ENCODE data around the gene CBX4. TPM values are rescaled to one million over a fixed set of nuclear protein-coding genes. Genes with fewer than 3 reads are reported as not detected.

Gene CBX4
- total and polyA plus RNA-seq, 2 of the 13 experiments (the other 11 are each of a cell fraction or from before 2014, with no cell fraction given) = 25.8 to 50.8 TPM

DNA sequence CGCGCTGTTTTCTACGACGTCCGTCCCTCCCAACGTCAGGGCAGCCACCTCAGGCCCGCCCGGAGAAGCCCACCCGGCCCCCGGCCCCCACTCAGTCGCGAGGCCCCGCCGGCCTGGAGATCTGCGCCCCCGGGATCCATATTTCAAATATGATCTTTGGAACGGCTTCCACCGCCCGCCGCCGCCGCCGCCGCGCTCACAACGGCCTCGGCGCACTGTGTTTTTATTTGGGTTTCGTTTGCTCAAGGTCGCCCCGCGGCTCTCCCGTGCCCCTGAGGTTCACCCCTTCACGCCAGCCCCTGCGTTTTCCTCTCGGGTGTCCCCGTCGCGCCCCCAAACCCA lies 4.2 kb upstream of the CBX4 start (continued):
- TF ChIP-seq, protein P1, sequence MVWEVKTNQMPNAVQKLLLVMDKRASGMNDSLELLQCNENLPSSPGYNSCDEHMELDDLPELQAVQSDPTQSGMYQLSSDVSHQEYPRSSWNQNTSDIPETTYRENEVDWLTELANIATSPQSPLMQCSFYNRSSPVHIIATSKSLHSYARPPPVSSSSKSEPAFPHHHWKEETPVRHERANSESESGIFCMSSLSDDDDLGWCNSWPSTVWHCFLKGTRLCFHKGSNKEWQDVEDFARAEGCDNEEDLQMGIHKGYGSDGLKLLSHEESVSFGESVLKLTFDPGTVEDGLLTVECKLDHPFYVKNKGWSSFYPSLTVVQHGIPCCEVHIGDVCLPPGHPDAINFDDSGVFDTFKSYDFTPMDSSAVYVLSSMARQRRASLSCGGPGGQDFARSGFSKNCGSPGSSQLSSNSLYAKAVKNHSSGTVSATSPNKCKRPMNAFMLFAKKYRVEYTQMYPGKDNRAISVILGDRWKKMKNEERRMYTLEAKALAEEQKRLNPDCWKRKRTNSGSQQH (CRISPR knock-in tag; IDR thresholded peaks at IDR 0.05; ENCODE audit: low read depth) = no peak
- TF ChIP-seq, protein P2, sequence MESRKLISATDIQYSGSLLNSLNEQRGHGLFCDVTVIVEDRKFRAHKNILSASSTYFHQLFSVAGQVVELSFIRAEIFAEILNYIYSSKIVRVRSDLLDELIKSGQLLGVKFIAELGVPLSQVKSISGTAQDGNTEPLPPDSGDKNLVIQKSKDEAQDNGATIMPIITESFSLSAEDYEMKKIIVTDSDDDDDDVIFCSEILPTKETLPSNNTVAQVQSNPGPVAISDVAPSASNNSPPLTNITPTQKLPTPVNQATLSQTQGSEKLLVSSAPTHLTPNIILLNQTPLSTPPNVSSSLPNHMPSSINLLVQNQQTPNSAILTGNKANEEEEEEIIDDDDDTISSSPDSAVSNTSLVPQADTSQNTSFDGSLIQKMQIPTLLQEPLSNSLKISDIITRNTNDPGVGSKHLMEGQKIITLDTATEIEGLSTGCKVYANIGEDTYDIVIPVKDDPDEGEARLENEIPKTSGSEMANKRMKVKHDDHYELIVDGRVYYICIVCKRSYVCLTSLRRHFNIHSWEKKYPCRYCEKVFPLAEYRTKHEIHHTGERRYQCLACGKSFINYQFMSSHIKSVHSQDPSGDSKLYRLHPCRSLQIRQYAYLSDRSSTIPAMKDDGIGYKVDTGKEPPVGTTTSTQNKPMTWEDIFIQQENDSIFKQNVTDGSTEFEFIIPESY (CRISPR knock-in tag; IDR thresholded peaks at IDR 0.05) = peak; percentile 68
- TF ChIP-seq, protein P3, sequence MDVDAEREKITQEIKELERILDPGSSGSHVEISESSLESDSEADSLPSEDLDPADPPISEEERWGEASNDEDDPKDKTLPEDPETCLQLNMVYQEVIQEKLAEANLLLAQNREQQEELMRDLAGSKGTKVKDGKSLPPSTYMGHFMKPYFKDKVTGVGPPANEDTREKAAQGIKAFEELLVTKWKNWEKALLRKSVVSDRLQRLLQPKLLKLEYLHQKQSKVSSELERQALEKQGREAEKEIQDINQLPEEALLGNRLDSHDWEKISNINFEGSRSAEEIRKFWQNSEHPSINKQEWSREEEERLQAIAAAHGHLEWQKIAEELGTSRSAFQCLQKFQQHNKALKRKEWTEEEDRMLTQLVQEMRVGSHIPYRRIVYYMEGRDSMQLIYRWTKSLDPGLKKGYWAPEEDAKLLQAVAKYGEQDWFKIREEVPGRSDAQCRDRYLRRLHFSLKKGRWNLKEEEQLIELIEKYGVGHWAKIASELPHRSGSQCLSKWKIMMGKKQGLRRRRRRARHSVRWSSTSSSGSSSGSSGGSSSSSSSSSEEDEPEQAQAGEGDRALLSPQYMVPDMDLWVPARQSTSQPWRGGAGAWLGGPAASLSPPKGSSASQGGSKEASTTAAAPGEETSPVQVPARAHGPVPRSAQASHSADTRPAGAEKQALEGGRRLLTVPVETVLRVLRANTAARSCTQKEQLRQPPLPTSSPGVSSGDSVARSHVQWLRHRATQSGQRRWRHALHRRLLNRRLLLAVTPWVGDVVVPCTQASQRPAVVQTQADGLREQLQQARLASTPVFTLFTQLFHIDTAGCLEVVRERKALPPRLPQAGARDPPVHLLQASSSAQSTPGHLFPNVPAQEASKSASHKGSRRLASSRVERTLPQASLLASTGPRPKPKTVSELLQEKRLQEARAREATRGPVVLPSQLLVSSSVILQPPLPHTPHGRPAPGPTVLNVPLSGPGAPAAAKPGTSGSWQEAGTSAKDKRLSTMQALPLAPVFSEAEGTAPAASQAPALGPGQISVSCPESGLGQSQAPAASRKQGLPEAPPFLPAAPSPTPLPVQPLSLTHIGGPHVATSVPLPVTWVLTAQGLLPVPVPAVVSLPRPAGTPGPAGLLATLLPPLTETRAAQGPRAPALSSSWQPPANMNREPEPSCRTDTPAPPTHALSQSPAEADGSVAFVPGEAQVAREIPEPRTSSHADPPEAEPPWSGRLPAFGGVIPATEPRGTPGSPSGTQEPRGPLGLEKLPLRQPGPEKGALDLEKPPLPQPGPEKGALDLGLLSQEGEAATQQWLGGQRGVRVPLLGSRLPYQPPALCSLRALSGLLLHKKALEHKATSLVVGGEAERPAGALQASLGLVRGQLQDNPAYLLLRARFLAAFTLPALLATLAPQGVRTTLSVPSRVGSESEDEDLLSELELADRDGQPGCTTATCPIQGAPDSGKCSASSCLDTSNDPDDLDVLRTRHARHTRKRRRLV (CRISPR knock-in tag; IDR thresholded peaks at IDR 0.05) = peak; percentile 8; the same call in 1 of the 2 replicates
- peak; percentile 53; the same call in 1 of the 2 replicates for TF ChIP-seq HOXA3 (CRISPR knock-in tag; IDR thresholded peaks at IDR 0.05)
- 0 out of 2 replicates have a peak, but pooled peaks have one; percentile 7 for TF ChIP-seq HDAC1 (CRISPR knock-in tag; IDR thresholded peaks at IDR 0.05)
- TF ChIP-seq IRX3 (CRISPR knock-in tag; IDR thresholded peaks at IDR 0.05; ENCODE audit: borderline replicate concordance, low read depth) = peak; percentile 24; the same call in 1 of the 2 replicates
- no peak for TF ChIP-seq TEAD2 (CRISPR knock-in tag; IDR thresholded peaks at IDR 0.05)
- TF ChIP-seq CBX5 (CRISPR knock-in tag; IDR thresholded peaks at IDR 0.05; ENCODE audit: borderline replicate concordance) = 0 out of 2 replicates have a peak, but pooled peaks have one; percentile 10
- TF ChIP-seq, protein P4, sequence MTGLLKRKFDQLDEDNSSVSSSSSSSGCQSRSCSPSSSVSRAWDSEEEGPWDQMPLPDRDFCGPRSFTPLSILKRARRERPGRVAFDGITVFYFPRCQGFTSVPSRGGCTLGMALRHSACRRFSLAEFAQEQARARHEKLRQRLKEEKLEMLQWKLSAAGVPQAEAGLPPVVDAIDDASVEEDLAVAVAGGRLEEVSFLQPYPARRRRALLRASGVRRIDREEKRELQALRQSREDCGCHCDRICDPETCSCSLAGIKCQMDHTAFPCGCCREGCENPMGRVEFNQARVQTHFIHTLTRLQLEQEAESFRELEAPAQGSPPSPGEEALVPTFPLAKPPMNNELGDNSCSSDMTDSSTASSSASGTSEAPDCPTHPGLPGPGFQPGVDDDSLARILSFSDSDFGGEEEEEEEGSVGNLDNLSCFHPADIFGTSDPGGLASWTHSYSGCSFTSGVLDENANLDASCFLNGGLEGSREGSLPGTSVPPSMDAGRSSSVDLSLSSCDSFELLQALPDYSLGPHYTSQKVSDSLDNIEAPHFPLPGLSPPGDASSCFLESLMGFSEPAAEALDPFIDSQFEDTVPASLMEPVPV (CRISPR knock-in tag; IDR thresholded peaks at IDR 0.05) = peak; percentile 54; the same call in 1 of the 2 replicates
- TF ChIP-seq, protein P5, sequence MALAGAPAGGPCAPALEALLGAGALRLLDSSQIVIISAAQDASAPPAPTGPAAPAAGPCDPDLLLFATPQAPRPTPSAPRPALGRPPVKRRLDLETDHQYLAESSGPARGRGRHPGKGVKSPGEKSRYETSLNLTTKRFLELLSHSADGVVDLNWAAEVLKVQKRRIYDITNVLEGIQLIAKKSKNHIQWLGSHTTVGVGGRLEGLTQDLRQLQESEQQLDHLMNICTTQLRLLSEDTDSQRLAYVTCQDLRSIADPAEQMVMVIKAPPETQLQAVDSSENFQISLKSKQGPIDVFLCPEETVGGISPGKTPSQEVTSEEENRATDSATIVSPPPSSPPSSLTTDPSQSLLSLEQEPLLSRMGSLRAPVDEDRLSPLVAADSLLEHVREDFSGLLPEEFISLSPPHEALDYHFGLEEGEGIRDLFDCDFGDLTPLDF (CRISPR knock-in tag; IDR thresholded peaks at IDR 0.05) = no peak; the same call in 1 of the 2 replicates
- peak; percentile 24; the same call in 1 of the 2 replicates for TF ChIP-seq RARA (CRISPR knock-in tag; IDR thresholded peaks at IDR 0.05)
- TF ChIP-seq SP2 (CRISPR knock-in tag; IDR thresholded peaks at IDR 0.05) = 0 out of 2 replicates have a peak, but pooled peaks have one; percentile 9
- TF ChIP-seq, protein P6, sequence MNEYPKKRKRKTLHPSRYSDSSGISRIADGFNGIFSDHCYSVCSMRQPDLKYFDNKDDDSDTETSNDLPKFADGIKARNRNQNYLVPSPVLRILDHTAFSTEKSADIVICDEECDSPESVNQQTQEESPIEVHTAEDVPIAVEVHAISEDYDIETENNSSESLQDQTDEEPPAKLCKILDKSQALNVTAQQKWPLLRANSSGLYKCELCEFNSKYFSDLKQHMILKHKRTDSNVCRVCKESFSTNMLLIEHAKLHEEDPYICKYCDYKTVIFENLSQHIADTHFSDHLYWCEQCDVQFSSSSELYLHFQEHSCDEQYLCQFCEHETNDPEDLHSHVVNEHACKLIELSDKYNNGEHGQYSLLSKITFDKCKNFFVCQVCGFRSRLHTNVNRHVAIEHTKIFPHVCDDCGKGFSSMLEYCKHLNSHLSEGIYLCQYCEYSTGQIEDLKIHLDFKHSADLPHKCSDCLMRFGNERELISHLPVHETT (CRISPR knock-in tag; conservative IDR thresholded peaks at IDR 0.05) = no peak; the same call in 1 of the 2 replicates
- TF ChIP-seq ETV5 (CRISPR knock-in tag; IDR thresholded peaks at IDR 0.05; ENCODE audit: borderline replicate concordance) = no peak
- TF ChIP-seq, protein P7, sequence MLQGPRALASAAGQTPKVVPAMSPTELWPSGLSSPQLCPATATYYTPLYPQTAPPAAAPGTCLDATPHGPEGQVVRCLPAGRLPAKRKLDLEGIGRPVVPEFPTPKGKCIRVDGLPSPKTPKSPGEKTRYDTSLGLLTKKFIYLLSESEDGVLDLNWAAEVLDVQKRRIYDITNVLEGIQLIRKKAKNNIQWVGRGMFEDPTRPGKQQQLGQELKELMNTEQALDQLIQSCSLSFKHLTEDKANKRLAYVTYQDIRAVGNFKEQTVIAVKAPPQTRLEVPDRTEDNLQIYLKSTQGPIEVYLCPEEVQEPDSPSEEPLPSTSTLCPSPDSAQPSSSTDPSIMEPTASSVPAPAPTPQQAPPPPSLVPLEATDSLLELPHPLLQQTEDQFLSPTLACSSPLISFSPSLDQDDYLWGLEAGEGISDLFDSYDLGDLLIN (CRISPR knock-in tag; IDR thresholded peaks at IDR 0.05; ENCODE audit: borderline replicate concordance) = 0 out of 2 replicates have a peak, but pooled peaks have one; percentile 59
